Stimulated activated CD8-positive, alpha-beta memory T cell treated with anti-CD3 and anti-CD28 coated beads, Interleukin-12 subunit alpha, Interleukin-12 subunit beta, amount 100 ng/mL, for 4 hours (primary cell): Measurements from ENCODE around the gene OR5M8.

Experiments used
- DNase-seq: peaks from one replicate; pipeline ENCODE4 v3.0.0-alpha.2; 2020; ENCODE audit warnings: low read depth

Gene OR5M8

DNA sequence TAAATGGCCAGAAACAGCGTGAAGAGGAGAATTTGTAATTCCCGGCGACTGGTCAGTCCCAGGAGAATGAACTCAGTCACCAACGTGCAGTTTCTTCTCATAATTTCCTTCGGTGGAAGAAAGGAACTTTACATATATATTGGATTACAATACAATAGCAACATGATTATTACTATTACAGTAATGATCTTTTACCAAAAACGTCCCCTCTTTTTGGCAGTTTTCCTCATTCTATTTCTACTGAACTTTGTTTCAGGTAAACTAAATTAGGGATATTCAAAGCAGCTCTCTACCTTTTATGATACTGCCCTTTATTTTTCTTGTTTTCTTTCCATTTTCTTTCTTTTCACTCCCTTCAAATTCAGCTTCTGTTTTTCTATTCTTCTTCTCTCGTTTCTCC, at the start of gene OR5M8:
Gene OR5M8 (minus strand): TSS at position 101 of the 400 bp plus-strand sequence. CDS start 0 bp downstream, at position 101.
- DNase-seq = no peak

DNA sequence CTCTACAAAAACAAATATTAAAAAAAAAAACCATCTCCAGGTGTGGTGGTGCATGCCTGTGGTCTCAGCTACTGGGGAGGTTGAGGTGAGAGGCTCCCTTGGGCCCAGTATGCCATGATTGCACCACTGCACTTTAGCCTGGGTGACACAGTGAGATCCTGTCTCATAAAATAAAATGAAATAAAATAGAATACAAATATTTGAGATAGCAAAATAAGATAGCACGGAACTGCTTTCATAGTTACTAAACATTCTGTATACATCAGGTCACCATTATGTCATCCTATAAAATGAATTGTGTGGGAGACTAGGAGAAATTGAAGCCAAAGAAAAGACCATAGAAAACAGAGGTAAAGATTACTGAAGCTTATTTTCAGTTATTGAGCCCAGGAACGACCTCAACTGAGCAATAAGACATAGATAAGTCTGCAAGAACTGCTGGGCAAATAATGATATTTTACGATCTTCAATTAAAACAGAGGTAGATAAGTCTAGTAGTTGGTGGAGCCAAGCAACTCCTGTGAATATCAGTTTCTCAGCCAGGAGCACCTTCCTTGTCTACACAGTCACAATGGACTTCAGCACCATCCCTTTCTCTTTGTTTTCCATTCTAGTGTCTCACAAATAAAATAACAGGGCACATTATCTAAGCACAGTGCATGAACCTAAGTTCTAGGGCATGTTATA, 42.0 kb upstream of the OR5M8 start:
- DNase-seq = no peak

DNA sequence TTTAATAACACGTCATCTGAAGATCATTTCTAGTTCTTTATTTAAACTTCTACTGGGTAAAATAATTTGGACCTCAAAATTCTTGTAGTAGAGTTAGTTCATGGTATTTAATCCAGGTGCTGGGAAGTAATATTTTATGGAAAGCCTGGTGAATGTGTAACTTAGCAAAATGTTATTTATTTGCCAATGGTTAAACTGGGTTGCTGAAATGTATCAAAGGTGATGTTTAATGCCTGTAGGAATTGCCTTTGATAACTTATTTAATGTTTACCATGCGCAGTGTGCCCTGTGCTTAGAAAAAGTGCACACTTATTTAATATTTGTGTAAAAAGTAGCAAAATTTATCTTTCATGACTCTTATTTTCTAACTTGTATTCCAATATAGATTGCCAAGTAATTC, 40.7 kb upstream of the OR5M8 start:
- DNase-seq = no peak

DNA sequence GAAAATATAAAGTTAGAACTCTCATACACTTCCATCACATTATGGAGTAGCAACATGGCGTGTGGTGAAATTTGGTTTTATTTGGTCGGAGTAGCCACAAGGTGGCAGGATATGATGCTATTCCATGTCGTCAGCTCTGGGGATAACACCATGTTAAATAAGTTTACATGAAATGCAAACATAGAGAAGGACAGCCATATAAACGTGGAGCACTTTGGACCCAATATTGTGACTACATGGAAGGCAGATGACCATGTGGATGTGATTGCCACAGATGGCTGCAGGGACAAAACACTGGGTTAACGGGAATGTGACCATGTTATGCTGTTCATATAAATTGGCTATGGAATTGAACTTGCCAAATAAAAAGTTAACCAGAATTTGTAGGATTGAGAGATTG, 30.8 kb upstream of the OR5M8 start:
- DNase-seq = no peak

DNA sequence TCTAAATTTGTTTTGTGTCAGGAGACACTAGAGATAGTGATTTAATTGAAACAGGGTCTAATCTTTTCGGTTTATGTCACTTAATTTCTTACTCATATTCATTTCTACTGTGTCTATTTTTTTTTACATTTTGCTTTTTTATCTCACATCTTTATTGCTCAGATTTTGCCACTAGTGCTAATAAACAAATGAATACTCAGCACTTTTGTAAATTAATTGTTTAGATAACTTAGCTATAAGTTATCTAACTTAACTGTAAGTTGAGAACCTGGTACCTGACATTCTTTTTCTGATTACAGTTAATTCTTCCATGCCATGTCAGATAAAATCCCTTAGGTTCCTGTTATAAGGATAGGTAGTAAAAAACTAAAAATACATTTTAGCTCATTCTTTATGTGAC, 22.1 kb upstream of the OR5M8 start:
- no peak for DNase-seq

DNA sequence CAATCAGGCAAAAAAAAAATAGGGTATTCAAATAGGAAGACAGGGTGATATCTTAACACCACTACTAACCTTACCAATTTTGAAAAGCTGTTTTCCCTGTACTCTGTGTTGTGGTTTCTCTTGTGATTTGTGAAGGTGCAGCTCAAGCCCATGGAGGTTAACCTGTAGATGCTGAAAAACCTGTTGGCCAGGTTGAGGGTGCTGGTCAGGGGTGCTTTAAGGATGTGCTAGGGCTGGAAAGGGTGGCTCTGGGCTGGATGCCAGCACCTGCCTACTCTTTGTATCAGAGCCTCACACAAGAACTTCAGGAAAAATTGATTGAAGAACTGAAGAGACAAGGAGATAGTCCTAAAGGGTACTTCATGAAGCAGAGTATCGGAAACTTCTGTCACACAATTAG, 18.3 kb upstream of the OR5M8 start:
- DNase-seq = no peak

DNA sequence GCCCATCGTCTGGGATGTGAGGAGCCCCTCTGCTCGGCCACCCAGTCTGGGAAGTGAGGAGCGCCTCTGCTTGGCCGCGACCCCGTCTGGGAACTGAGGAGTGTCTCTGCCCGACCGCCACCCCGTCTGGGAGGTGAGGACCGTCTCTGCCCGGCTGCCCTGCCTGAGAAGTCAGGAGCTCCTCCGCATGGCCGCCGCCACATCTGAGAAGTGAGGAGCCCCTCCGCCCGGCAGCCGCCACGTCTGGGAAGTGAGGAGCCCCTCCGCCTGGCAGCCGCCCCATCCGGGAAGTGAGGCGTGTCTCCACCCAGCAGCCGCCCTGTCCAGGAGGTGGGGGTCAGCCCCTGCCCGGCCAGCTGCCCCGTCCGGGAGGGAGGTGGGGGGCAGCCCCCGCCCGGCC, 5.8 kb upstream of the OR5M8 start:
- DNase-seq = no peak

DNA sequence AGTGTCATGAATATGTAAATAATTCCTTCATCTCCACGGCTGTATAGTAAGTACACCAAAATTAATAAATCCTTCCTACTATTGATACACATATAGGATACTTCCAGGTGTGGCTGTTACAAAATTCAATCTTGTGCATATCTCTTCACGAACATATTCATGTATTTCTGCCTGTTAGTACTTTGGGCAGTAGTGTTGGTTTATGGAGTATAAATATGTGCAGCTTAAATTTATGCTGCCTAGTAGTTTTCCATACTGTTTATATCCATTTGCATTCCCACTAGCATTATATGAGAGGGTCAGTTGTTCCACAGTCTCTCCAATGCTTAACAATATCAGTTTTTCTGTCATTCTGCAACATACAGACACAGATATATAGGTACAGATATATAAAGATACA, 3.9 kb upstream of the OR5M8 start:
- DNase-seq = no peak

DNA sequence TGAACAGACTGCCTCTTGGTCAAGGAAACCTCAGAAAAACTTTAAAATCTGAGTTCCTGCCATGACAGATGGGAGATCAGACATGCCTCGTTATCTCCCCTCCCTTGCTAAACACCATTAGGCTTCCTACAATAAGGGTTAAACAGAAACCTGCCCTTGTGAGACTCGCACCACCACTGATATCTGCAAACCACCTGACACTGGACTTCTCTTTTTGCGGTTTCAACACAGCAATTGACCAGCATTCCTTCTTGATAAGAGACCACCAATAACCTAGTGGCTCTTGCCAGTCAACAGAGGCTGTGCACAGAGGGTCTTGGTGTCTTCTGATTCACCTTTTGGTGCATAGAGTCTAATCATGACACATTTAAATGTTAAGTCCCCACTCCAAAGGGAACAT, 4.4 kb downstream of the OR5M8 start:
- DNase-seq = no peak

DNA sequence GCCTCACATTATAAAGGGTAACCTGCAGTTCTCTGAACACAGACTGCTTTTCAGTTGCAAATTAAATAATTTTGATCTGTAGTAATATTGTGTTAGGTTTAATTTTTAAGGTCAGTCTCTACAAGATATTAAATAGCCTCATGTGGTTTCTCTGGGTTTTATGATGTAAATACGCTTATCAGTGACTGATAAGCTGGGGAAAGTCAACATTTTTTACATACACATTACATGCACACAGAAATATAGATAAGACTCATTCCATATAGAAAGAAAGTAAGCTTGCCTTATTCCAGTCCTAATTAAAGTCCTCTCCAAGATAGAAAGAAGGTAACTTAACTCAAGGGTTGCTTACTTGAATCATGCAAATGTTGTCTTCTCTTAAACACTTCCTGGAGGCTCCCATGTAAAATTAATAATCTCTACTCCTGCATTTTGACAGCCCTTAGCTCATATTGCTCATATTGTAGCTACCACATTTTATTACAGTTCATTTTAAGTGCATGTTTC, 16.4 kb downstream of the OR5M8 start:
- no peak for DNase-seq

DNA sequence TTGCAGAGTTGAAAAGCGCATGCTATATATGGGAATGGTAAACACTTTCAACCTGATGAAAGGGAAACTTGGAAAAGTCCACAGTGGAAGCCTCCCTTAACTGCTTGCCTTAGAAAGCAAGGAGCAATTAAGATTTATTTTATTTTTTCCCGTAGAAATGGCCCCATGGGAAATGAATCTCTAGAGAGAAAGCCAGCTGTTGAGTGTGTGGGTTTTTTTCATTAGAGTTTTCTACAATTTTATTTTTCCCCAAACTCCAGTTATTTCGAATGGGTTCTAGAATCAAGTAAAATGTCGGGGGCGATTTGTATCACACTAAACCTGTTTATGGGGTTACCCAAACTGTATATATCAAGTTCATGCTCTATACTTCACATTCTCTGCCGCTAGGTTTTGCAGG, 17.9 kb downstream of the OR5M8 start, which contains the start of gene OR5M3:
Gene OR5M3 (minus strand): TSS at position 101 of the 400 bp plus-strand sequence. CDS start 2,855 bp downstream, outside the sequence.
- no peak for DNase-seq

DNA sequence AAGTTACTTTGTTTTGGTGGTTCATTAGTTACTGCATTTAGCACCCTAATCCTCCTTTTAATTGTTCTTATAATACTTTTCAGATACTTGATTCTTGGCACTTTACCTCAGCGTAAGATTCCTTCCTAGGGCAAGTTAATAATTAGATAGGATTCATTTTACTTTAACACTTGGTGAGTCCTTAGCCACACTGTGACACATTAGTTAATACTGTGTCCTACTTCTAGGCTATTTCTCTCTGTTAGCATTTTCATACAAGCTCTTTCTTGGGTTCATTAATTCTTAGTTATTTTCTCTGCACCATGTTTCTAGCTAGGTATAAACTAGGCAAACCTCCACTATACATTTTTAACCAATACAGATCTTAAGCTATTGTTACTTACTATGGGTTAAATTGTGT, 34.1 kb downstream of the OR5M8 start:
- DNase-seq = no peak

DNA sequence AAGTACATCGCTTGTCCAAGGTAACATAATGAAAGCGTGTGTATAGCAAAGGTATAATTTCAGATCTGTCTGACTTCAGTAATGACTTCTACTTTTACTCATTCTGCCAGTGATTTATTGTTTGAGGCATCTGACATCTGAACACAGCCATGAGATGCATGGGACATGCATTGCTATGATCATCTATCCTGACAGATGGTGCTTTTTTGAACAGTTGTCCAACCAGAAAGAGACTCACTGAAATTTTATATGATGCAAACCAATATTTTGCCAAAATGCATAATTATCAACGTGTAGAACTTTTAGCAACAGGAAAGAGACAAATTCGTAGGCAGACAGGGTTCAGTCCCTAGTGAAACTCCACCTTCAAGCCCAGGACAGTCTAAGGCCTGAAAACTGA, 37.6 kb downstream of the OR5M8 start:
- no peak for DNase-seq
